ENCODE results near the gene OXT. TPM values are rescaled to one million over a fixed set of nuclear protein-coding genes. Genes with fewer than 3 reads are reported as not detected.
A peak's percentile ranks its signal among the peaks of the same experiment; 100 is the strongest.

Gene OXT
- total and polyA plus RNA-seq, 2 donors (not counting 3 experiments of a cell fraction or from before 2014, with no cell fraction given) = not detected

DNA sequence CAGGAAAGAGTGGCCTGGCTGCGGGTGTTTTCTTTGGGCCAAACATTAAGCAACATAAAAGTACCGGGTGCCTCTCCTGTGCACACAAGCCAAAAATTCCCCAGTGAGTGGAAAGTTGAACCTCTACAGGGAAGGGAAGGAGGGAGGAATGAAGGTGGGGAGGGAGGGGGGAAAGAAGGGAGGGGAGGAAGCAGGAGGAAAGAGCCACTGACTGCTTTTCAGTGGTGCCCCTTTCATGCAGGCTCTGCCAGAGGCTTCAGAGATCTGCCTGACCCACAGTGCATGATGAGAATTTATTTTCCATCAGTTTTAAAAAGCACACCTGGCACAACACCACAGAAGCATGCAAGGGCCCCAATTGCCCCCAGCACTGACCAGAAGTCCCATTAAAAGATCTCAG lies 40.6 kb downstream of the OXT start:
- Histone ChIP-seq H3K4me2 (ENCODE audit: insufficient read depth, low read length) (no peak overlapping the region), H3K9me3 (replicated peaks; ENCODE audit: control insufficient read depth, insufficient read depth, low read length) (no peaks in the 10 kb centered on the region), H3K9me1 (replicated peaks; ENCODE audit: control insufficient read depth, extremely low read depth, insufficient read depth, low read length) (no peaks in the 10 kb centered on the region), H3K79me2 (ENCODE audit: control insufficient read depth, insufficient read depth, low read length) (no peaks in the 10 kb centered on the region), H3K27me3 (ENCODE audit: control insufficient read depth in 2 of 2, insufficient read depth in 2 of 2, low read length in 2 of 2) (no peaks in the 10 kb centered on the region), H4K20me1 (replicated peaks; ENCODE audit: control insufficient read depth, extremely low read depth, insufficient read depth, low read length) (no peaks in the 10 kb centered on the region), H3K4me3 (replicated peaks in 1 of 3; ENCODE audit: insufficient read depth in 1 of 3, low read depth in 1 of 3, low read length in 3 of 3) (no peak overlapping the region), H3K4me1 (ENCODE audit: control insufficient read depth, extremely low read depth, insufficient read depth, low read length) (no peaks in the 10 kb centered on the region), H2AFZ (ENCODE audit: low read depth, low read length) (no peak overlapping the region), H3K9ac (replicated peaks; ENCODE audit: extremely low read depth, insufficient read depth, low read length) (no peak overlapping the region), H3K36me3 (ENCODE audit: control insufficient read depth in 2 of 2, extremely low read depth in 1 of 2, insufficient read depth in 2 of 2, low read length in 2 of 2) (peaks cover 0 to 7% of the 10 kb centered on the region in 2 experiments), H3K27ac (ENCODE audit: insufficient read depth, low read depth, low read length) (no peak overlapping the region)
- intact Hi-C loops (cut with micrococcal nuclease) (no loop called here), dilution Hi-C loops (cut with MboI; ENCODE audit: extremely low pct_ligation_motif_present, low sequenced_read_pairs) (no loop called here)
- ChIA-PET CTCF (interaction anchor here (1.0 kb wide), 1 partner anchor 58 kb away, joined by 3 read pairs; no protein-coding TSS in a partner anchor), POLR2A (no interaction called here)
- no peak for DNase-seq (ENCODE audit: low read depth, low spot score)
- no peak for FAIRE-seq
- TF ChIP-seq POLR2AphosphoS5 (IDR thresholded peaks at IDR 0.05; ENCODE audit: insufficient read depth, low read depth, low read length) (no peak), GATA2 (IDR thresholded peaks at IDR 0.05; ENCODE audit: insufficient read depth, insufficient read length, low read depth, low read length) (no peak)
- no TSS peak for BruUV-seq (replicated peaks)

DNA sequence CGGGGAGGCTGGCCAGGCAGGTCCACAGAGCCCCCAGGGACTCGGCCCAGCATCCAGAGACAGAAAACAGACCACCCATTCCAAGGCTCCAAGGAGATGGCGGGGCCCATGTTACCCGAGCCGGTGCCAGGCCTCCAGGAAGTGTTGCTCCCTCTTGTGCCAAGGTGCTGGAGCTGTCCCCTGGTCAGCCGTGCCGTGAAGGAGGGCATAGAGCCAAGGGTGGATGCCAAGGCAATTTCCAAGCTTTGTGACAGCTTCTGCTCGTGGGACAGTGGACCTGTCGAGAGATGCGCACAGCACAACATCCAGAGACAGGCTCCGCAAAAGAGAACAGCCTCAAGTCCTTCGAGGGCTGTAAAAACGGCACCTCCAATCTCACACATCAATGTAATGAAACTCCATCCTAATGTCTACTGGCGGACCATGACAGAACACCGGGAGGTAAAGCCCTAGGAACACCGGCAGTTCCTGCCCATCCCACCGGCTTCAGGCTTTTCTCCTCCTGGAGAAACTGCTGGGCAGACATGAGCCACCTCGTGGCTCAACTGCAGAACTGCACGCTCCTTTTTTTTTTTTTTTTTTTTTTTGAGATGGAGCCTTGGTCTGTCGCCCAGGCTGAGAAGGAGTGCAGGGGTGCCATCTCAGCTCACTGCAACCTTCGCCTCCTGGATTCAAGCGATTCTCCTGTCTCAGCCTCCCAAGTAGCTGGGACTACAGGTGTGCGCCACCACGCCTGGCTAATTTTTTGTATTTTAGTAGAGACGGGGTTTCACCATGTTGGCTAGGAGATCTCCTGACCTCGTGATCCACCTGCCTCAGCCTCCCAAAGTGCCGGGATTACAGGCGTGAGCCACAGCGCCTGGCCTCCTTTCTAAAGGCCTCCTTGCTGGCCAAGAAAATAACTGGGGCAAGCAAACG lies 44.0 kb downstream of the OXT start:
- peak; percentile 86 for FAIRE-seq
- no TSS peak for BruUV-seq (replicated peaks)

More for the DNA sequence above, 44.0 kb downstream of the OXT start:
- H3K4me2 ChIP-seq (ENCODE audit: insufficient read depth, low read length) = no peak overlapping the region
- no peaks in the 10 kb centered on the region for H3K9me1 ChIP-seq (replicated peaks; ENCODE audit: control insufficient read depth, extremely low read depth, insufficient read depth, low read length)
- no peaks in the 10 kb centered on the region for H3K27me3 ChIP-seq (ENCODE audit: control insufficient read depth in 2 of 2, insufficient read depth in 2 of 2, low read length in 2 of 2)
- H3K4me3 ChIP-seq (replicated peaks in 1 of 3; ENCODE audit: insufficient read depth in 1 of 3, low read depth in 1 of 3, low read length in 3 of 3) = no peak overlapping the region
- dilution Hi-C loops (cut with MboI; ENCODE audit: extremely low pct_ligation_motif_present, low sequenced_read_pairs) = no loop called here
- intact Hi-C loops (cut with micrococcal nuclease) = loop anchor here (1.0 kb wide), 1 partner anchor 61 kb away; no protein-coding TSS in a partner anchor
- no peaks in the 10 kb centered on the region for H3K9me3 ChIP-seq (replicated peaks; ENCODE audit: control insufficient read depth, insufficient read depth, low read length)
- no peak overlapping the region for H3K9ac ChIP-seq (replicated peaks; ENCODE audit: extremely low read depth, insufficient read depth, low read length)
- TF ChIP-seq GATA2 (IDR thresholded peaks at IDR 0.05; ENCODE audit: insufficient read depth, insufficient read length, low read depth, low read length) (no peak), JUN (IDR thresholded peaks at IDR 0.05; ENCODE audit: borderline replicate concordance, insufficient read depth, insufficient read length, low read depth) (no peak), FOS (IDR thresholded peaks at IDR 0.05; ENCODE audit: borderline replicate concordance, insufficient read depth, low read length) (no peak), POLR2A (IDR thresholded peaks at IDR 0.05; ENCODE audit: low read depth, low read length) (no peak), MYC (IDR thresholded peaks at IDR 0.05; ENCODE audit: low read depth, low read length) (no peak), POLR2AphosphoS5 (IDR thresholded peaks at IDR 0.05; ENCODE audit: insufficient read depth, low read depth, low read length) (no peak), EZH2 (IDR thresholded peaks at IDR 0.05; ENCODE audit: borderline replicate concordance, low read depth, low read length, severe bottlenecking) (no peak)
- TF ChIP-seq, protein P1, sequence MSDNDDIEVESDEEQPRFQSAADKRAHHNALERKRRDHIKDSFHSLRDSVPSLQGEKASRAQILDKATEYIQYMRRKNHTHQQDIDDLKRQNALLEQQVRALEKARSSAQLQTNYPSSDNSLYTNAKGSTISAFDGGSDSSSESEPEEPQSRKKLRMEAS (IDR thresholded peaks at IDR 0.05; ENCODE audit: insufficient read depth, insufficient read length) = no peak
- TF ChIP-seq, protein P2, sequence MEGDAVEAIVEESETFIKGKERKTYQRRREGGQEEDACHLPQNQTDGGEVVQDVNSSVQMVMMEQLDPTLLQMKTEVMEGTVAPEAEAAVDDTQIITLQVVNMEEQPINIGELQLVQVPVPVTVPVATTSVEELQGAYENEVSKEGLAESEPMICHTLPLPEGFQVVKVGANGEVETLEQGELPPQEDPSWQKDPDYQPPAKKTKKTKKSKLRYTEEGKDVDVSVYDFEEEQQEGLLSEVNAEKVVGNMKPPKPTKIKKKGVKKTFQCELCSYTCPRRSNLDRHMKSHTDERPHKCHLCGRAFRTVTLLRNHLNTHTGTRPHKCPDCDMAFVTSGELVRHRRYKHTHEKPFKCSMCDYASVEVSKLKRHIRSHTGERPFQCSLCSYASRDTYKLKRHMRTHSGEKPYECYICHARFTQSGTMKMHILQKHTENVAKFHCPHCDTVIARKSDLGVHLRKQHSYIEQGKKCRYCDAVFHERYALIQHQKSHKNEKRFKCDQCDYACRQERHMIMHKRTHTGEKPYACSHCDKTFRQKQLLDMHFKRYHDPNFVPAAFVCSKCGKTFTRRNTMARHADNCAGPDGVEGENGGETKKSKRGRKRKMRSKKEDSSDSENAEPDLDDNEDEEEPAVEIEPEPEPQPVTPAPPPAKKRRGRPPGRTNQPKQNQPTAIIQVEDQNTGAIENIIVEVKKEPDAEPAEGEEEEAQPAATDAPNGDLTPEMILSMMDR (IDR thresholded peaks at IDR 0.05; ENCODE audit: extremely low read depth in 1 of 2, insufficient read depth in 1 of 2, low read depth in 1 of 2, low read length in 2 of 2) = peak; percentile 64 to 76
- H3K36me3 ChIP-seq (ENCODE audit: control insufficient read depth in 2 of 2, extremely low read depth in 1 of 2, insufficient read depth in 2 of 2, low read length in 2 of 2) = no peaks in the 10 kb centered on the region
- ChIA-PET POLR2A (no interaction called here), CTCF (interaction anchor here (1.0 to 4.6 kb wide), 3 partner anchors 14 to 63 kb away, joined by 3 to 59 read pairs (median 3); no protein-coding TSS in a partner anchor)
- no peaks in the 10 kb centered on the region for H3K4me1 ChIP-seq (ENCODE audit: control insufficient read depth, extremely low read depth, insufficient read depth, low read length)
- H3K27ac ChIP-seq (ENCODE audit: insufficient read depth, low read depth, low read length) = no peak overlapping the region
- H2AFZ ChIP-seq (ENCODE audit: low read depth, low read length) = no peak overlapping the region
- peak; percentile 44 for DNase-seq (ENCODE audit: low read depth, low spot score)
- no peaks in the 10 kb centered on the region for H4K20me1 ChIP-seq (replicated peaks; ENCODE audit: control insufficient read depth, extremely low read depth, insufficient read depth, low read length)
- no peaks in the 10 kb centered on the region for H3K79me2 ChIP-seq (ENCODE audit: control insufficient read depth, insufficient read depth, low read length)

All from endothelial cell of umbilical vein (primary cell).